Smooth muscle cell (in vitro differentiated cells): ENCODE results near the gene ETV3L. TPM values are rescaled to one million over a fixed set of nuclear protein-coding genes. Genes with fewer than 3 reads are reported as not detected.
A peak's percentile ranks its signal among the peaks of the same experiment; 100 is the strongest.

Experiments used
- DNase-seq: peaks from one replicate; lab custom pipeline; 2025; ENCODE audit not compliant: unreplicated experiment; lab: John Stamatoyannopoulos, UW
- H2AFZ ChIP-seq: fragments of 200-600 bp; sonication (generic); 2 replicates; pipeline ENCODE4 v1.6.0; 2016; ENCODE audit warnings: antibody characterized with exemption, low read depth, mild to moderate bottlenecking
- H3F3A ChIP-seq: fragments of 200-600 bp; sonication (generic); 2 replicates; pipeline ENCODE4 v1.6.0; 2017; ENCODE audit warnings: antibody characterized with exemption, low read depth
- H3K27ac ChIP-seq: fragments of 200-600 bp; sonication (generic); 2 replicates; pipeline ENCODE4 v1.5.1; 2016; ENCODE audit warnings: low read depth, mild to moderate bottlenecking
- H3K27me3 ChIP-seq: fragments of 200-600 bp; sonication (generic); 2 replicates; pipeline ENCODE4 v1.6.1; 2016; ENCODE audit warnings: low read depth, mild to moderate bottlenecking
- H3K36me3 ChIP-seq: fragments of 200-600 bp; sonication (generic); 2 replicates; pipeline ENCODE4 v1.5.1; 2016; ENCODE audit warnings: low read depth
- H3K4me1 ChIP-seq: fragments of 200-600 bp; sonication (generic); 2 replicates; pipeline ENCODE4 v1.5.1; 2016; ENCODE audit warnings: low read depth
- H3K4me2 ChIP-seq: fragments of 200-600 bp; sonication (generic); 2 replicates; pipeline ENCODE4 v1.6.0; 2016; ENCODE audit warnings: mild to moderate bottlenecking
- H3K4me3 ChIP-seq: fragments of 200-600 bp; sonication (generic); 2 replicates; pipeline ENCODE4 v1.5.1; 2016; ENCODE audit warnings: mild to moderate bottlenecking
- H3K79me2 ChIP-seq: fragments of 200-600 bp; sonication (generic); 2 replicates; pipeline ENCODE4 v1.6.0; 2016; ENCODE audit warnings: low read depth, mild to moderate bottlenecking
- H3K9ac ChIP-seq: fragments of 200-600 bp; sonication (generic); 2 replicates; pipeline ENCODE4 v1.6.0; 2016; ENCODE audit warnings: low read depth
- H3K9me3 ChIP-seq: fragments of 200-600 bp; sonication (generic); replicated peaks from 2 replicates; pipeline ENCODE4 v1.5.1; 2016; ENCODE audit warnings: low read depth
- H4K20me1 ChIP-seq: fragments of 200-600 bp; sonication (generic); 2 replicates; pipeline ENCODE4 v1.6.0; 2016; ENCODE audit warnings: low read depth
- WGBS: methylation state at CpG from one replicate; pipeline ENCODE4 v1.1.7; 2016; ENCODE audit warnings: low lambda C conversion rate; 5-methylcytosine and 5-hydroxymethylcytosine counted together
- polyA plus RNA-seq: library from polyadenylated mRNA; unstranded; fragments of >200 nt; fragmentation: Nextera tagmentation; extraction: Ambion mirVana; gene quantifications from 2 replicates; pipeline ENCODE4 v1.2.1, GENCODE V29; 2016
- total RNA-seq: library from RNA; depleted of rRNA; stranded (reverse); fragments of >200 nt; gene quantifications from 2 replicates; pipeline ENCODE4 v1.2.3, GENCODE V29; 2014
- TF ChIP-seq, protein P1 (sequence below): fragments of 200-600 bp; sonication (generic); IDR thresholded peaks from 2 replicates; pipeline ENCODE4 v1.5.1; 2017; ENCODE audit warnings: borderline replicate concordance, mild to moderate bottlenecking, antibody characterized with exemption; ENCODE audit not compliant: insufficient read depth, poor library complexity, severe bottlenecking

Gene ETV3L
- total and polyA plus RNA-seq, 2 experiments from 2014 or later = not detected

DNA sequence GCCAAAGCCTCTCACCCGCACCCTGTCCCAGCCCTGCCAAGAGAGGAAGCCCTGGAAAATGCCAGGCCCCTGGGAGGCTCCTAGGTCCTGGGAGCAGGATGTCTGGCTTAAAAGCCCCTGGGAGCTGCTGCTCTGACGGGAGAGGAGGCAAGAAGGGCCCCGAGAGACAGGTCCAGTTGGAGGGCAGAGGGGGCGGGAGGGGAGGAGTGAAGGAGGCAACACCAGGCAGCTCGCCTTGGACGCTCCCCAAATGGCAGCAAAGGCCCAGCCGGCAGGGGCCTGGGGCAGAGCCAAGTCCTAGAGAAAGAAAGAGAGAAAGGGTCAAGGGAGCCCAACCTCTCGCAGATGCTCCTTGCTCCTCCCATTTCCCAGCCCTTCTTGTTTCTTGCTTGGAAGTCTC lies 6.8 kb downstream of the ETV3L start:
- Histone ChIP-seq H3K9ac (no peak overlapping the region), H3K9me3 (no peaks in the 10 kb centered on the region), H3K27ac (no peak overlapping the region), H3F3A (peaks cover 8% of the 10 kb centered on the region), H3K36me3 (no peaks in the 10 kb centered on the region), H3K4me2 (no peak overlapping the region), H3K4me1 (no peaks in the 10 kb centered on the region), H2AFZ (no peak overlapping the region), H3K4me3 (no peak overlapping the region), H3K27me3 (no peaks in the 10 kb centered on the region), H4K20me1 (no peaks in the 10 kb centered on the region), H3K79me2 (no peaks in the 10 kb centered on the region)
- 82% methylated on average over 8 of the region's 8 CpGs for WGBS
- TF ChIP-seq, protein P1, sequence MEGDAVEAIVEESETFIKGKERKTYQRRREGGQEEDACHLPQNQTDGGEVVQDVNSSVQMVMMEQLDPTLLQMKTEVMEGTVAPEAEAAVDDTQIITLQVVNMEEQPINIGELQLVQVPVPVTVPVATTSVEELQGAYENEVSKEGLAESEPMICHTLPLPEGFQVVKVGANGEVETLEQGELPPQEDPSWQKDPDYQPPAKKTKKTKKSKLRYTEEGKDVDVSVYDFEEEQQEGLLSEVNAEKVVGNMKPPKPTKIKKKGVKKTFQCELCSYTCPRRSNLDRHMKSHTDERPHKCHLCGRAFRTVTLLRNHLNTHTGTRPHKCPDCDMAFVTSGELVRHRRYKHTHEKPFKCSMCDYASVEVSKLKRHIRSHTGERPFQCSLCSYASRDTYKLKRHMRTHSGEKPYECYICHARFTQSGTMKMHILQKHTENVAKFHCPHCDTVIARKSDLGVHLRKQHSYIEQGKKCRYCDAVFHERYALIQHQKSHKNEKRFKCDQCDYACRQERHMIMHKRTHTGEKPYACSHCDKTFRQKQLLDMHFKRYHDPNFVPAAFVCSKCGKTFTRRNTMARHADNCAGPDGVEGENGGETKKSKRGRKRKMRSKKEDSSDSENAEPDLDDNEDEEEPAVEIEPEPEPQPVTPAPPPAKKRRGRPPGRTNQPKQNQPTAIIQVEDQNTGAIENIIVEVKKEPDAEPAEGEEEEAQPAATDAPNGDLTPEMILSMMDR = no peak
- no peak for DNase-seq

DNA sequence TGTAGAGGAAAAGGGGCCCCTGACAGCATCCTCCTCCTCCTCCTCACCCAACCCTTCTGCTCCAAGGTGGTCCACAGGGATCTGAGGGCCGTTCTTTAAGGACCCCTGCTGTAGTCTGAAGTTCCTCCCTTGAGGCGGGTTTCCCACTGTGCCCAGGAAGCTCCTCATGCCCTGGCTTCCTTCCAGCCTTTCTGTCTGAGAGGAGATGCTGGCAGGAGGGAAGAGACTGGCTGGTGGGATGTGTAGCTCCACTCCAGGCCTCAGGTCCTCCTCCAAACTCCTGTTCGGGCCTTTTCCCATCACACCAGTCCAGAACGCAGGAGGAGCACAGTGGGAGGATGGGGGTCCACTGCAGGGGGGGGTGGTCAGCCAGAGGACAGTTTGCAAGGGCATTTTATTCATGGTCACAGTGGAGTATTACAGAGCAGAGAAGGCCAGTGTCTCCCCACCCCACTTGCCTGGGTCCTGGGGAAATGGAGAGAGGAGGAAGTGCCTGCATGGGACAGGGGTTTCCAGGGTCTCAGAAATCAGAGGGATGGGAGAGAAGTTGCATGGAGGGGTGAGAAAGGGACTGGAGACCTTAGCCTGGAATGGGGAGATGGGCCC lies 7.8 kb downstream of the ETV3L start:
- Histone ChIP-seq H3K36me3 (no peaks in the 10 kb centered on the region), H3K27me3 (no peaks in the 10 kb centered on the region), H2AFZ (no peak overlapping the region), H3F3A (peaks cover 8% of the 10 kb centered on the region), H3K27ac (no peak overlapping the region), H4K20me1 (no peaks in the 10 kb centered on the region), H3K4me1 (no peaks in the 10 kb centered on the region), H3K4me3 (no peak overlapping the region), H3K79me2 (no peaks in the 10 kb centered on the region), H3K4me2 (no peak overlapping the region), H3K9me3 (no peaks in the 10 kb centered on the region), H3K9ac (no peak overlapping the region)
- DNase-seq = no peak
- TF ChIP-seq, protein P1 = no peak
- 85% methylated on average over 4 of the region's 4 CpGs for WGBS

DNA sequence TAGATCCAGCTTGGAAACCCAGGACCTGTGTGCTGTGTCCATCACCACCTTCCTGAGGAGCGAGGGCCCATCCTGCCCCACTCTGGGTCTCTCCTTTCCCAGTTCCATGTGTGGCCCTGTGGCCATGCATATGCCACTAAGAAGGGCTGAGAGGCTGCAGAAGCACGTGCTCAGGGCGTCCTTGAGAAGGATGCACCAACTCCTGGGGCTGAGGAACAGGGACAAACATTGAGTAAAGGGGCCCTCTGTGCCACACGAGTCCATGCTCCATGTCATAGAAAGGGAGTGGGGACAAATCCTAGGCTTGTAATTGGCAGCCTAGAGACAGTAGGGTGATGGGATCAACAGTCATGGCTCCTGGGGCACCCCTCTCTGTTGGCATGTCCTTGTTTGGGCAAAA lies 8.4 kb downstream of the ETV3L start:
- Histone ChIP-seq H3K36me3 (no peaks in the 10 kb centered on the region), H3F3A (peaks cover 8% of the 10 kb centered on the region), H3K4me3 (no peak overlapping the region), H3K4me2 (no peak overlapping the region), H4K20me1 (no peaks in the 10 kb centered on the region), H3K9ac (no peak overlapping the region), H3K27me3 (no peaks in the 10 kb centered on the region), H2AFZ (no peak overlapping the region), H3K27ac (no peak overlapping the region), H3K4me1 (no peaks in the 10 kb centered on the region), H3K79me2 (no peaks in the 10 kb centered on the region), H3K9me3 (no peaks in the 10 kb centered on the region)
- WGBS = 95% methylated on average over 4 of the region's 4 CpGs
- DNase-seq = no peak
- TF ChIP-seq, protein P1 = no peak

- Histone ChIP-seq H3K9ac (no peak overlapping the region), H3K4me3 (no peak overlapping the region), H4K20me1 (no peaks in the 10 kb centered on the region), H3K27ac (peak overlapping the region; percentile 43), H3K4me2 (peak overlapping the region; percentile 58), H3K36me3 (no peaks in the 10 kb centered on the region), H3K4me1 (no peaks in the 10 kb centered on the region), H3K9me3 (no peaks in the 10 kb centered on the region), H3F3A (peaks cover 8% of the 10 kb centered on the region), H2AFZ (peak overlapping the region; percentile 51), H3K79me2 (no peaks in the 10 kb centered on the region), H3K27me3 (no peaks in the 10 kb centered on the region)
- no peak for DNase-seq
- TF ChIP-seq, protein P1 = no peak
- 55% methylated on average over 3 of the region's 3 CpGs for WGBS
Measured at GRCh38 chr1:157090771-157091170, 8.8 kb downstream of the ETV3L start.
